Adrenal gland (tissue), 5 donors: Measurements from ENCODE around the gene RHEX.

Experiments used
- CTCF ChIP-seq, 6 experiments: fragments of 450-650 bp in 4 of 6; fragments of 200-600 bp in 2 of 6; sonication (generic) in 1 of 6; IDR thresholded peaks; 1 replicate in 5 of 6; 2 replicates in 1 of 6; pipeline versions ENCODE4 v1.5.1 to v1.8.0; 2016 to 2021; ENCODE audit warnings: antibody characterized with exemption in 6 of 6, mild to moderate bottlenecking in 2 of 6, moderate library complexity in 1 of 6
- POLR2A ChIP-seq, 2 donors: fragments of 450-650 bp; IDR thresholded peaks; one replicate each; pipeline ENCODE4 v1.6.1; 2017; ENCODE audit warnings: antibody characterized with exemption in 2 of 2, mild to moderate bottlenecking in 2 of 2, moderate library complexity in 1 of 2
- donor health status: DM: no; HTN: no; CAD: no.

GRCh38 chr1:206110161-206110560 lies 57.2 kb downstream of the RHEX start:
- TF ChIP-seq CTCF (IDR thresholded peaks at IDR 0.05) (no peak), POLR2A (IDR thresholded peaks at IDR 0.05) (no peak)
